Mesenteric fat pad (tissue), 1 donor: Measurements from ENCODE around the gene CD300C. TPM values are rescaled to one million over a fixed set of nuclear protein-coding genes. Genes with fewer than 3 reads are reported as not detected.
"Not testable (repeated sequence)": the region's sequence is repeated elsewhere in the genome, so short reads cannot be mapped to it uniquely, and the experiment has no call there.

Experiments used
- DNase-seq: peaks from one replicate; pipeline ENCODE4 v3.0.0-alpha.2; 2020; ENCODE audit warnings: low spot score
- long read RNA-seq: library from polyadenylated mRNA; unstranded; transcript quantifications from one replicate; pipeline ENCODE4 v2.0.0, GENCODE V29; 2020
- total RNA-seq: library from RNA; stranded (reverse); fragmentation: NEBNext Ultra II Directional; extraction: Animal tissue kit (Norgen Biotek cat#: 25700); gene quantifications from one replicate; pipeline ENCODE4 v1.2.1, GENCODE V29; 2021
- donor health status: DM: yes; HTN: yes; CAD: no.

The CD300C gene
- 4.1 TPM for total RNA-seq
- long read RNA-seq, transcript CD300C-201 (4 exons, 1,517 nt) = major isoform, 7 of 12 reads
- long read RNA-seq, partial matches to known transcripts = 0 of 12 reads
- long read RNA-seq, other reads (novel, unspliced or antisense) = 5 of 12 reads

DNA sequence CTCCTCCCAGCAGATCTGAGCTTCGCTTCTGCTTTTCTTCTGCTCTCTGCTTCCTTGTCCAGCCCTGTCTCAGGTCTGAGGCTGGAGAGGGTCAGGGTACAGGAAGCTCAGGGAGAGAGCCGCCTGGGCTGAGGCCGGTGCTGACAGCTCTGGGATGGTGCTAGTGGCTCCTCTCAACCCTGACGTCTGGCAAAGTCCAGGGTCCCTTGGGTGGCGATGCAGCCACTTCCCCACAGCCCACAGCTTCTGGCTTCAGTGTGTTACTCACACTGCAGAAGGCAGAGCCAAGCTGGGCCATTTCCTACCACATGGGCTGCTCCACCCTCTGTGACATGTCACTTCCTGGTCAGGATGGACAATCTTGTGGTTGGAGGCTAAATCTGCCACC is at the start of gene CD300C:
CD300C (minus strand) TSS at position 273 of the 388 bp plus-strand sequence. CDS start 333 bp downstream, outside the sequence.
- no peak for DNase-seq

DNA sequence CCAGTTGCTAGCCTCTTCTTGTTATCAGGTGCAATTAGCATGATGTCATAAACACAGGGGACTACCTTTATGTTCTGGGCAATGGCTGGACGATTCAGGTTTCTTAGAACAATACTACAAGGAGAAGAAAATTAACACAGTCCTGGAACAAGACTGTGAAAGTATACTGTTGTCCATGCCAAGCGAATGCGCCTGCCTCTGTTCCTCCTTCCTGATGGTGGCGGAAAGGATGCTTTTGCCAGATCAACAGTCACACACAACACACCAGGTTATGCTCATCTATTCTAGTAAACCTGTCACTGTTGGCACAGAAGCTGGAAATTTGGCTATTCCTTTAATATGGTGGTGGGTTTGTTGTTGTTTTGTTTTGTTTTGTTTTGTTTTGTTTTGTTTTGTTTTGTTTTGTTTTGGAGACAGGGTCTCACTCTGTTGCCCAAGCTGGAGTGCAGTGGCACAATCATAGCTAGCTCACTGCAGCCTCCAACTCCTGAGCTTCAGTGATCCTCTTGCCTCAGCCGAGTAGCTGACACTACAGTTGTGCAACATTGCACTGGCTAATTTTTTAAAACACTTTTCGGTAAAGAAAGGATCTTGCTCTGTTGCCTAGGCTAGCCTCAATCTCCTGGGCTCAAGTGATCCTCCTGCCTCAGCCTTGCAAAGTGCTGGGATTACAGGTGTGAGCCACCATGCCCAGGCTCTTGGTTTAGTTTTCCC is 49.3 kb upstream of the CD300C start:
- no peak for DNase-seq

DNA sequence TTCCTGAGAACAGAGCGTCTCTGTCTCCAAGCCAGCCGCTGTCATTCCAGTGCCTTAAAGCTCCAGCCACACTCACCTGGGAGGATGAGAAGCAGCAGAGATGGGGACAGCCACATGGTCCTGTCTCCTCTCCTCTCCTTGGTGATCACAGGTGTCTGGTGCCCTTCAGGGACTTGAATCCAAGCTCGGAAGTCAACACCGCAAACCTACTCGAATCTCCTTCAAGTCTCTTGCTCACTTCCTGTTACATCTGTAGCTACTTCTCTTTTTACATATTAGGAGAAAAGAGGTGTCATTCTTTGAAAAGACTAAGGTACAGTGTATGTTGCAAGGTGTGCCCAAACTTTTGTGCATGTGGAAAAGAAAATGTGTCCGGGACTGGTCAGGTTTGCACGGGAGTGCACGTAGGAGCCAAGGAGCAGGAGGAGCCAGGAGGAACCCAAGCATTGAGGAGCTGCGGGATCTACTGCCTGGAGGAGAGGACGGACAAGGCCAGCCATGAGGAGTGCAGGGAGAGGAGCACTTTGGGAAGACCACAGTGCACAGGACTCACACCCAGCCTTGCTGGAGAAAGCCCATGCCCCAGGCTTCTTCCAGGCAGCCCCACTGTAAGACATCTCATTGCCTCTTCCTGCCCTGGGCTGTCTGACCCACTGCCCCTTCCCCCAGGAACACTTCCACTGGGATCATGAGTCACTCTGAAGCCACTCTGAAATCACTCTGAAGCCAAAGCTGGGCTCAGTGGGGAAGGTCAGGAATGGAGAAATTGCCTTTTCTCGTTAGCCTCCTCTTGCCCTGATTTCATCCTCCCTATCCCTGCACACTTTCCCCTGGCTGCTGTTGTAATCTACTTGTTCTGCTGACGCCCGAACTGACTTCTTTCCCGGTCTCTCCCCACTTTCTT is 46.4 kb upstream of the CD300C start, which contains the start of gene CD300LD:
CD300LD (minus strand) TSS at position 197 of the 904 bp plus-strand sequence; CDS start at position 116, 81 bp downstream.
- no peak for DNase-seq

DNA sequence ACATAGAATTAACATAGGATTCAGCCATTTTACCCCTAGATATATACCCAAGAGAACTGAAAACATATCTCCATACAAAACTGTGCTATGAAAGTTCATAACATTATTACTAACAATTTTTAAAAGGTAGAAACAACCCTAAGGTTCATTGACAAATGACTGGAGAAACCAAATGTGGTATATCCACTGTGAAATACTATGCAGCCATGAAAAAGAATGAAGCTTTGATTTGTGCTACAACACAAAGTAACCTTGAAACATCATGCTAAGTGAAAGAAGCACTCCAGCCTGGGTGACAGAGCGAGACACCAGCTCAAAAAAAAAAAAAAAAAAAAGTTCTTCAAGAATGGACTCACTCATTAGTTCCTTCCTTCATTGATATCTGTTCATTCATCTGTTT is 45.6 kb upstream of the CD300C start:
- DNase-seq = no peak

DNA sequence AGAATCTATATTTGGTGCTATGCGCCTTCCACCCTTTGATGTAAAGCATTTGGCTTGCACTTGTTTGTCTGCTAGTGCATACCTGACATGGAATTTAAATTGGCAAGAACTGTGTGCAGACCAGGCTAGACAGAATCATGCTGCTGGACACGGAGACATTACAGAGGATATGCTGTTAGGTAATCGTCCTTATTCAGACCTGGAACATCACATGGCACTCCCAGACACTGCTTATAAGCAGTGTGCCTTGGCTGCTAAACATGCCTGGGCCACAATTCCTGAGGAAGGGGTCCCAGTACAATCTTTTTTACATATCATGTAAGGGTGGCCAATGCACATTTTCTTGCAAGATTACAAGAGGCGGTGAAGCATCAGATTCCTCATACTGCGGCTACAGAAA is 39.8 kb upstream of the CD300C start:
- DNase-seq = peak; percentile 22

DNA sequence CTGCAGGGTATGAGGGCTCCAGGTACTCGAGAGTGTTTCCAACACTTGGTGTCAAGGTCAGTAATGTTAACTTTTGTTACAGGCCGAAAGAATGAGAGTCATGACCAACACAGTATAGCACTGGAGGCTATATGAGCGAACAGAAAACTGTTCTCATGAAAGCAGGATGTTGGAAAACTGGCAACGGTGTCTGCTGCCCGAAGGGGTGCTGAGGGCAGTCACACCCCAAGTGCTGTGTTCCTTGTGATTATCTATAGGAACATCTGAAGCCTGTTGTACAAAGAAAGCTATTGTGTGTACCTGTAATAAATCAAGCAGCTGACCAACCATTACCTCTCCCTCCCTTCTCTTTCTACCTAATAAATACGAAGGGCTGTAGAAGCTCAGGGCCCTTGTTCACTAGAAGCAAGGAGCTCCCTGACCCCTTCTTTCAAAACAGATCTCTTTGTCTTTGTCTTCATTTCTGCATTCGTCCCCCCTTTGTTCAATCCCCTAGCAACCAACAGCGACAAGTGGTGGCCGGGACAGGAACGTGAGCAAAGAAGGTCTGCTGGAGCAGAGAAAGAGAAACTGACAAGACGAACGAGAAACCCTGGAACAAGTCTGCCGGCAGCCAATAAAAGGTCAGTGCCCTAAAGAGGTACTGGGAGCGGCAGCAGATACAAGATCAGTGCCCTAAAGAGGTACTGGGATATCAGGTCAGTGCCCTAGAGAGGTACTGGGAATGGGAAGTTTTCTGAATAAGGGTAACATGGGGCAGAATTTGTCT is 38.6 kb upstream of the CD300C start:
- peak; percentile 41 for DNase-seq

DNA sequence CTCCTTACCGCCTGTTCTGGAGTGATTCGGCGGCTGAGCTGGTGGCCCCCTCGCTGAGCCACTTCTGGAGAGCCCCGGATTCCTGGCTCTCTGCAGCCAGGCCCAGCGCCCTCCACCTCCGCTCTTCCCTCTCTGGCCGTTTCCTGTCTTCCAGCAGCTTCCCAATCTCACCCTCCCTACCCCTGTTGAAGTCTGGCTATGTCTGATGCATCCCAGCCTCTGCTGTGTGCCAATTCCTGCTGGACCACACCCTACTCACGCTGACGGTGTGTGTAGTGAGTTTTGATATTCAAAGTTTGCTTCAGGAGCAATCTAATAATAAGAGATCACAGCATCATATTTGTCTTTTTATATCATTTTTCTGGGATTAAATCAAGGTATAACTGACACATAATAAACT is 36.7 kb upstream of the CD300C start:
- no peak for DNase-seq

DNA sequence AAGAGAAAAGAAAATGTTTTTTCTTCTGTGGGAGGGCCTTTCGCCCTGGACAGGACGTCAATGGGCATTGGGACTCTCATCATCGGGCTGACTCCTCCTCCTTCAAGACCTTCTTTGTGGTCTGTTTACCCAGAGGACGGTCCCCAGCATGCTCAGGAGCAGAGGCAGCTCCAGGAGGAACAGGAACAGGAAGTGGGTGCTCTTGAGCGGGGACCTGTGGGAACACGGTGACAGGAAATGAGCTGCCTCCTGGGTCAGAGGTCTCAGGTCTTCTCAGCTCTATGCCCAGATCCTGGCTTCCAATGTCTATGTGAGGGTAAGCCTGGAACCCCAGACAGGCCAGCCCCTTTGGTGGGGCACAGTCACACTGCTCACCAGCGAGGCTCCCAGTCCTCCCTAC is 34.0 kb upstream of the CD300C start:
- no peak for DNase-seq

DNA sequence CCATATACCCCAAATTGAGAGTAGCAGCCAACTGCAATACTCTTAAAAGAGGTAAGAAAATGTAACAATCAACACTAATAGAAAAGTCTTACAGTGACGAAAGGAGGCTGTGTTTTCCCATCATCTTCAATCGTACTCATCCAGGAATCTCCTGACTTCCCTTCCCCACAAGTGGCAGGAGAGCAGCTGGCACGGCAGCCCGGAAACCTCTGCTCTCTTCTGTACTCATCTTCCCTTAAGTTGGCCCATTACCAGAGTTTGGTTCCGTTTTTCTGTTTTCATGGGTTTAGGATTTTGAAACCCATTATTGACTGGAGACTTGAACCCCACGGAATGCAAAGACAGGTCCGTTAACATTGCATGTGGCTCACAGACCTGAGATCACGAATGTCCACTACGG is 33.1 kb upstream of the CD300C start:
- no peak for DNase-seq

DNA sequence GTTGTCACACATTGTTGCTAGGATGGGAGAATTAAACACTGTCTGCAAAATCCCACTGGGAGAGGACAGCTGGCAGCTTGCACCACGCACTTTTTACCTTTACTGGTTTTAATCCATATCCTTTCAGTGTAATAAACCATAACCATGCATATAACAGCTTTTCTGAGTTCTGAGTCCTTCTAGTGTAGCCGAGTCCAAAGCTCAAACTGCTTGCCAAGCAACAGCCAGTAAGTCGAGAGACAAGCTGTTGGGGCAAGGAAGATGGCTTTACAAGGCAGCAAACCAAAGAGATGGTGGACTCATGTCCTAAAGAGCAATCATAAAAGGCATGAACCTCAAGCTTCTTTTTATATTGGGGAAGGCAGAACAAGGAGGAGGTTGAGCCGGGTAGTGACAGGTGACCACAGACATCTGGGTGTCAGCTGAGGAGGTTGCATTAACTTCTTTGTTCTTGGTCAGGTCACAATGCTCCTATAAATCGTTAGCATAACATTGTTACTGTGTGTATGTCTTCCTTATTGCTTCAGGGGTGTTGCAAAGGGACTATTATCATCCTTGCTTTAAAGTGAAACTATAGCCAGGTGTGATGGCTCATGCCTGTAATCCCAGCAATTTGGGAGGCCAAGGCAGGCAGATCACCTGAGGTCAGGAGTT is 28.7 kb upstream of the CD300C start:
- no peak for DNase-seq

DNA sequence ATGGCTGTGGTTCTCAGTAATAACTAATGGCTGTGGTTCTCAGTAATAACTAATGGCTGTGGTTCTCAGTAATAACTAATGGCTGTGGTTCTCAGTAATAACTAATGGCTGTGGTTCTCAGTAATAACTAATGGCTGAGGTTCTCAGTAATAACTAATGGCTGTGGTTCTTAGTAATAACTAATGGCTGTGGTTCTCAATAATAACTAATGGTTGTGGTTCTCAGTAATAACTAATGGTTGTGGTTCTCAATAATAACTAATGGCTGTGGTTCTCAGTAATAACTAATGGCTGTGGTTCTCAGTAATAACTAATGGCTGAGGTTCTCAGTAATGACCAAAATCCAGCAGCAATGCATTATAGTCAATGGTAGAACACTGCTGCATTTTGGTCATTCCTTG is 27.7 kb upstream of the CD300C start:
- not testable (repeated sequence) for DNase-seq

DNA sequence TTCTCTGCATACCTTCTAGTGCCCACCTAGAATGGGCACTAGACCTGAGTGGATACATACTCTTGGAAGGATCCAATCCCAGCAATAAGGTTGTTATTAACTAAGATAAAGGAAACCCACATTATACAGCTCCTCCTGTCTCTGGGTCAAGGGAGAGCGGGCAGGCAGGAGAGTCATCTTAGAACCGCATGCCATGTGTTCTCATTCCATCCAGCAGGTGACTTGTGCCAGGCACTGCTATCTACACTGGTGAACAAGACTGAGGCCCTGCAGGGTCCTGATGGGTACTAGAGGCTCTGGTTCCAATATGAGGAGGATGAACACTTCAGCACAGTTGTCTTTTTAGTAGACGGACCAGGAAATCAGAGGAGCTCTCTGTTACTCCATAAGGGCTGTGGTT is 27.3 kb upstream of the CD300C start:
- DNase-seq = no peak

DNA sequence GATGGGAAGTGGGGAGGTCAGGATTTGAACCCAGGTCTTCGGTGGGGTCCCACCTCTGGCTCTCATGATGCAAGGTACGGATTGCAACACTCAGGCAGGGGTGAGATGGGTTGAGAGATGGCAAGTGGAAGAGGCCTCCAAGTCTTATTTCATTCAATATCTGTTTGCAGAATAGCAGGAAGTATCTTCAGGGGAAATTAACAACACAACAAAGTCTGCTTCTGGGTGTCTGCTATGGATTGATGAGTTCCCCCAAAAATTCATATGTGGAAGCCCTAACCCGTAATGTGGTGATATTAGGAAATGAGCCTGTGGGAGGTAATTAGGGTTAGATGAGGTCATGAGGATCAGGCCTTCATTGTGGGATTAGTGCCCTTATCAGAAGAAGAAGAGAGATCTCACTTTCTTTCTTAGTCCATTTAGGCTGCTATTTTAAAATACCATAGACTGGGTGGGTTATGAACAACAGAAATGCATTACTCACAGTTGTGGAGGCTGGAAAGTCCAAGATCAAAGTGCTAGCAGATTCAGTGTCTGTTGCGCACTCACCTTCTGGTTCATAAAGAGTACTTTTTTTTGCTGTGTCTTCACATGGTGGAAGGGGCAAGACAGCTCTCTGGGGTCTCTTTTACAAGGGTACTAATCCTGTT is 25.8 kb upstream of the CD300C start:
- DNase-seq = no peak

DNA sequence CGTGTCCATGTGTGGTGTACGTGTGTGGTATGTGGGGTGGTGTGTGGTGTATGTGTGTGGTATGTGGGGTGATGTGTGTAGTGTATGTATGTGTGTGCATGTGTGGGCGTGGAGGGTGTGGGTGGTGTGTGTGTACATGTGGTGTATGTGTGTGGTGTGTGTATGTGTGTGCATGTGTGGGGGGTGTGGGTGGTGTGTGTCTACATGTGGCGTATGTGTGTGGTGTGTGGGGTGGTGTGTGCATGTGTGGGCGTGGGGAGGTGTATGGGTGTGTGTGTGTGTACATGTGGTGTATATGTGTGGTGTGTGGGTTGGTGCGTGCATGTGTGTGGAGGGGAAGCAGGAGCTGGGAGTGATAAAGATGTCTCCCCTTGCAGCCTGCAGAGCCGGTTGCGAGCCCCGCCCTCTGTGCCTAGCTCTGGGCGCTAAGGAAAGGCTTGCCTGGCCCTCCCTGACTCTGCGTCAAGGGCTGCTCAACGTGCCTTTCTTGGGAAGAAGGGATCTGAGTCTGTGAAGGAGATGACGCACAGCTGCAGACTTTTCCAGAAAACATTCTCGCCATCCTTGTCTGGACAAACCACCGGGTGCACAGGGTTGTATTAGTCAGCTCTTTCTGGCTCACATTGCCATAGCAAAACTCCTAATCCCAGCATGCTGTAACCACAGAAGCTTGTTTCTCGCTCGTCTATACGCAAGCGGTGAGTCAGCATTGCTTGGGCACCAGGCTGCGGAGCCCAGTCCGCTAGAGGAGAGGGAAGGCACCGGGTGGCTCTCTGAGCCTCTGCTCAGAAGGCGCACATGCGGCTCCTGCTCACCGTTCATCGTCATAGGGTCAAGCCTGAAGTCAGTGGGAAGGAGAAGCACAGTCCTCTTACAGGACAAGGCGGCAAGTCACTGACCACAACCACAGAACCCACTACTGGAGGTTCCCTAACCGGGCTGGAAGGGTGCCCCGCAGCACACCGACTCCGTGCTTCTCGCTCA is 23.4 kb upstream of the CD300C start:
- DNase-seq = no peak

DNA sequence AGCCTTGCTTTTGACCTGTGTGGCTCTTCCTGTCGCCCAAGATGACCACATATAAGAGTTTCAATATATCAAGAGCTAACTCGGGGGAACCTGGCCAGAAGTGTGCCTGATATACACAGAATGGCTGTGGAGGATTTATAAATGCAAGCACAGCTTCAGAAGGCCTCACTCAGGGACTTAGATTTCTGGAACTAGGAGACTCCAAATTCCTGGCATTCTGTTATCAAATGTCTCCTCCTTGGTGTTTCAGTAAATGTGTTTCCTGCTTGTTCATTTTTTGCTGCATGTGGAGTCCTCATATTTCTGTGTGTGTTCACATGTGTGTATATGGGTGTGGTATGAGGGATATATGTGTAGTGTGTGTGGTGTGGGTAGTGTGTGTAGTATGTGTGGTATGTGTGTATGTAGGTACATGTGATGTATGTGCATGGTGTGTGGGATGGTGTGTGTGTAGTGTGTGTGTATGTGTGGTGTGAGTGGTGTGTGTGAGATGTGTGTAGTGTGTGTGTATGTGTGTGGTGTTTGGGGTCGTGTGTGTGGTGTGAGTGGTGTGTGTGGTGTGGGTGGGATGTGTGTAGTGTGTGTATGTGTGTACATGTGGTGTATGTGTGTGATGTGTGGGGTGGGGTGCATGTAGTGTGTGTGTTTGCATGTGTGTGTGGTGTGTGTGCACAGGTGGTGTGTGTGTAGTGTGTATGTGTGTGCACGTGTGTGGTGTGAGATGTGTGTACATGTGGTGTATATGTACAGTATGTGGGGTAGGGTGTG is 22.4 kb upstream of the CD300C start:
- DNase-seq = no peak

DNA sequence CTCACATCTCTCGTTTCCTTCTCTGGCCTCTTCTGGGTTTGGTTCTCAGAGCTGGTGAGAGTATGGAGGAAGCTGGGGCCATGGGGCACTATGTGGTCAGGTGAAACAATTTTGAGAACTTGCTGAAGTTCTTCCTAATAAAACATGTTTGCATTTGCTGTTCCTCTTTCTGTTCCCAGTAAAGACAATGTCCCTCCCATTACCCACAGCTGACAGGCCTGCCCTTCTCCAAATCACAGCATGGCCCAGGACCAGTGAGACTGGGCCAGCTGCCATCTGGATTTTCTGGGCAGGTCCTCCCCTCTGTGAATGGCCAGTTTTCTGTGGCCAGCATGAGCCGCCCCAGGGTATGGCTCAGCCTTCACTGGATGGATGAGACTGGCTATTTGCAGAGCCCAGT is 21.5 kb upstream of the CD300C start, which contains the start of gene CD300H:
CD300H (minus strand) TSS at position 113 of the 400 bp plus-strand sequence.
- no peak for DNase-seq

DNA sequence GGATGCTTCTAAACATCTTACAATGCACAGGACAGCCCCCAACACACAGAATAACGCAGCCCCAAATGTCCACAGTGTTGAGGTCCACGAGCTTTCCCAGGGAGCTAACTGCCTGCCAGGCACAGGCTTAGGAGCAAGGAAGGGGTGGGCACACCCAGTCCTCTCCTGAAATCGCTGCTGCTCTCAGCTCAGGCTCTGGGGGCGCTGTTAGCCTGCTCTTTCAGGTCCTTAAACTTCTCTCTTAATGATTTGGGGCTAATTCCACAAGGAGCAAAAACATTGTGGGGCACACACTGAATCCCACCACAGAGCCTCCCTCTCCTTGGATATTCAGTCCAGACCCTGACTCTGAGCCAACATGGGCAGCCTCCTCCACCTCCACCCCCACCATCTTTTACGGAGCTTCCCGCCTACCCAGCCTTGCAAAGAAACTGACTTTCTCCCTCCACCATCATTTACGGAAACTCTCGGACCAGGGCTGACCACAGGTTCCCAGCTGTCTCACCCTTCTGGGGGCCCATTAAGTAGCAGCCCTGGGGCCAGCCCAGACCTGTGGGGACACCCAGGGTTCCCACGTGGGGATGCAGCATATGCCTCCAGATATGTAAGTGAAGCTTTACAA is 20.3 kb upstream of the CD300C start:
- DNase-seq = no peak

DNA sequence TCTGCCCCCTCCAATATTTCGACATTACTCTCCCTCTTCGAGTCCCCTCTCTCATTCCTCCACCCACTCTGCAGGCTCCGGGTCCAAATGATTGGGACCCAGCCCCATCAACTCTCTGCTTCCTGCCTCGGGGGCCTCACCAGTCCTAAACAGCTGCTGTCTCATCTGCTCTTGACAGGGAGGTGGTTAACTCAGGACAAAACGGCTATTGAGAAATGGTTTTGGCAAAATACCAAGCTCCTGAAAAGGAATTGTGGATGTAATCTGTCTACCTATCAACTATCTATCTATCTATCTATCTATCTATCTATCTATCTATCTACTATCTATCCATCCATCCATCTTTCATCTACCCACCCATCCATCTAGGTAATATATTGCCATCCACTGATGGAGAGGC is 19.2 kb upstream of the CD300C start:
- DNase-seq = no peak
